ENCODE measurements around the gene SSH2. TPM values are rescaled to one million over a fixed set of nuclear protein-coding genes. Genes with fewer than 3 reads are reported as not detected.
"Not testable (repeated sequence)": the region's sequence is repeated elsewhere in the genome, so short reads cannot be mapped to it uniquely, and the experiment has no call there.

The SSH2 gene
- total and polyA plus RNA-seq, 7 experiments from 2014 or later, result 33.9 to 109 (median 76.2) TPM

DNA sequence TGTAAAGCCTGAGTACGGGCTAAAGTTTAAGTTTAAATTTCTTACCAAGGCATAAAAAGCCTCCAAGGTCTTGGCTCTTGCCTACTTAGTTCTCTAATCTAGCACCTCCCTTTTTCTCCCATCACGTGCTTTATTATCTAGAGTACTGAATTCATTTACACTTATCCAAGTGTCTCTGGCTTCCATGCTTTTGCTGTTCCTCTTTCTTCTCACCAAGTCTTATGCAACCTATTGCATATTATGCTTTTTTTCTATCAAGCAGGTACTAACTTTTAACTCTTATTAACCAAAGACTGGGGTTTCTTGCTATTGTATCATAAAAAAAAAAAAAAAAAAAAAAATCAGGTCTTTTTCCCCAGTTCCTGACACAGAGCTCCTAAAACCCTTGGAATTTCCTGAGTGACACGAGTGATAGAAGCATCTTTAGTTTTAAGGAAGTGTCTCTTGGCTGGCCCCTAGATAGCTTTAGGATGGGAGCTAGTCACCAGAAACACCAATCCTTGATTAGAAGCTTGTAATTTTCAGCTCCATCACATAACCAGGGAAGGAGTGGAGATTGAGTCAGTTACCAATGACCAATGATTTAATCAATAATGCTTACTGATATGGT, 44.9 kb downstream of the SSH2 start:
- H3K27ac ChIP-seq (ENCODE audit: low read depth, low read length), result no peak overlapping the region
- intact Hi-C loops (cut with micrococcal nuclease), result no loop called here
- Mint-ChIP-seq H3K9me3 (no peaks in the 10 kb centered on the region), H3K27me3 (no peaks in the 10 kb centered on the region), H3K4me3 (no peak overlapping the region), H3K27ac (peak overlapping the region in 5 of 9 donors; percentile 33 to 77 (median 43)), H3K4me1 (peaks cover 14 to 58% (median 37%) of the 10 kb centered on the region in 7 donors), H3K36me3 (peaks cover 0 to 14% (median 10%) of the 10 kb centered on the region in 5 donors)
- ChIA-PET CTCF (interaction anchor here (0.7 kb wide), 1 partner anchor 18 kb away, joined by 3 read pairs; no protein-coding TSS in a partner anchor), POLR2A (no interaction called here)
- H3K9me3 ChIP-seq (ENCODE audit: control insufficient read depth in 2 of 3, low read length in 3 of 3), result no peaks in the 10 kb centered on the region
- H3K4me1 ChIP-seq (ENCODE audit: control insufficient read depth in 2 of 2, insufficient read depth in 2 of 2, low read length in 2 of 2), result no peaks in the 10 kb centered on the region
- peak; percentile 51 for ATAC-seq
- DNase-seq, result no peak
- H3K4me3 ChIP-seq (ENCODE audit: low read length), result no peak overlapping the region
- H3K27me3 ChIP-seq (ENCODE audit: control insufficient read depth in 2 of 2, insufficient read depth in 2 of 2, low read length in 2 of 2), result no peaks in the 10 kb centered on the region
- no peaks in the 10 kb centered on the region for H3K36me3 ChIP-seq (ENCODE audit: control insufficient read depth in 2 of 3, insufficient read depth in 3 of 3, low read length in 3 of 3)

DNA sequence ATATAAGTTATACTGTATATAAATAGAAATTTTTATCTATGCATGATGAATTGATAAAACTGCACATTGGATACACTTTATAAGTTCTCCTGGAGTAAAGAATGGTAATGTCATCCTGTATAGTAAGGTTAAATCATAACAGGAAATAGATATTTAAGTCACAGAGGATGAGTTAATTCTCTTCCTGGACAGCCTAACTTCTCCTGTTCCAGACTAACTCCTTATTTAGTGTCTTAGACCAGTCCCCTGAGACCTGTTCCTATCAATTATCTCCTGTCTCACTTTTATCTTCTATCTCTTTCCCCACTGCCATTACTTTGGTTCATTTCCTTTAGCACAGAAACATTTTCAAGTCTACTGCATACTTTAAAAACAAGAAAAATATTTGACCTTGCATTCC, 46.5 kb downstream of the SSH2 start:
- POLR2A ChIA-PET, result no interaction called here
- H3K4me1 Mint-ChIP-seq, result peaks cover 13 to 64% (median 39%) of the 10 kb centered on the region in 7 donors
- no peak overlapping the region for H3K27ac ChIP-seq (ENCODE audit: low read depth, low read length)

DNA sequence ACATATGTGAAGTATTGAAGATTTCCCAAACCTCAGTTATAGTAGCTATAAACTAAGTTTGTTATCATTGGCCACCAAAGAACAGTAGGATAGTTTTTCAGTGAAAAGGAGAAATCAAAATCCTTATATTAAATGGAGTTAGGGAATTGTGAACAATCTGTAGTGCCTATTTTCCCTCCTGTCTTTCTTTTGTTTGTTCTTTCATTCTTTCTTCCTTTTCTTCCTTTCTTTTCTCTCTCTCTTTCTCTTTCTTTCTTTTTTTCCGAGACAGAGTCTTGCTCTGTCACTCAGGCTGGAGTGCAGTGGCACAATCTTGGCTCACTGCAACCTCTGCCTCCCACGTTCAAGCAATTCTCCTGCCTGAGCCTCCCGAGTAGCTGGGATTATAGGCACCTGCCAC, 48.8 kb downstream of the SSH2 start:
- ChIA-PET POLR2A (no interaction called here), CTCF (no interaction called here)

More for the DNA sequence above, 46.5 kb downstream of the SSH2 start:
- peaks cover 0 to 9% (median 8%) of the 10 kb centered on the region in 5 donors for H3K36me3 Mint-ChIP-seq
- Histone ChIP-seq H3K36me3 (ENCODE audit: control insufficient read depth in 2 of 3, insufficient read depth in 3 of 3, low read length in 3 of 3) (no peaks in the 10 kb centered on the region), H3K4me3 (ENCODE audit: low read length) (no peak overlapping the region), H3K9me3 (ENCODE audit: control insufficient read depth in 2 of 3, low read length in 3 of 3) (no peaks in the 10 kb centered on the region), H3K27me3 (ENCODE audit: control insufficient read depth in 2 of 2, insufficient read depth in 2 of 2, low read length in 2 of 2) (no peaks in the 10 kb centered on the region), H3K4me1 (ENCODE audit: control insufficient read depth in 2 of 2, insufficient read depth in 2 of 2, low read length in 2 of 2) (no peaks in the 10 kb centered on the region)
- CTCF ChIA-PET, result interaction anchor here (0.8 kb wide), 1 partner anchor 96 kb away, joined by 4 read pairs; no protein-coding TSS in a partner anchor
- peak overlapping the region in 7 of 9 donors; percentile 3 to 74 (median 43) for H3K27ac Mint-ChIP-seq
- intact Hi-C loops (cut with micrococcal nuclease), result no loop called here
- no peaks in the 10 kb centered on the region for H3K9me3 Mint-ChIP-seq
- no peak for ATAC-seq
- no peaks in the 10 kb centered on the region for H3K27me3 Mint-ChIP-seq
- H3K4me3 Mint-ChIP-seq, result peak overlapping the region in 2 of 10 donors; percentile 0 to 14
- no peak for DNase-seq

DNA sequence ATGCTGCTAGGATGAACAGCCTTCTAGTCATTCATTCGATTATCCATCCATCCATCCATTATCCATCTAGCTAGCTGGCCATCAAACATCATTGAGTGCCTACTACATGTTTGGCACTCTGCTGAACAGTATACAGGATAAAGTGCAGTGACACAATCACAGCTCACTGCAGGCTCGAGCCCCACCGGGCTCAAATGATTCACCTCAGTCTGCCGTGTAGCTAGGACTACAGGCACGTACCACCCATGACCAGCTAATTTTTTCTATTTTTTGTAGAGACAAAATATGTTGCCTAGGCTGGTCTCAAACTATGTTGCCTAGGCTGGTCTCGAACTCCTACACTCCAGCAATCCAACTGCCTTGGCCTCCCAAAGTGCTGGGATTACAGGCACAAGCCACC, 50.0 kb downstream of the SSH2 start:
- no peak for ATAC-seq
- Mint-ChIP-seq H3K9me3 (peaks cover 0 to 1% (median 0%) of the 10 kb centered on the region in 11 donors), H3K4me1 (peaks cover 13 to 64% (median 48%) of the 10 kb centered on the region in 7 donors), H3K27ac (peak overlapping the region in 1 of 9 donors; percentile 48), H3K4me3 (no peak overlapping the region), H3K36me3 (peaks cover 0 to 14% (median 3%) of the 10 kb centered on the region in 5 donors), H3K27me3 (no peaks in the 10 kb centered on the region)
- ChIA-PET CTCF (interaction anchor here (1.0 kb wide), 1 partner anchor 25 kb away, joined by 4 read pairs; no protein-coding TSS in a partner anchor), POLR2A (interaction anchor here (0.7 kb wide), 1 partner anchor 12 kb away, joined by 3 read pairs; no protein-coding TSS in a partner anchor)
- DNase-seq, result no peak
- H3K9me3 ChIP-seq (ENCODE audit: control insufficient read depth in 2 of 3, low read length in 3 of 3), result no peaks in the 10 kb centered on the region
- H3K4me3 ChIP-seq (ENCODE audit: low read length), result no peak overlapping the region
- H3K27me3 ChIP-seq (ENCODE audit: control insufficient read depth in 2 of 2, insufficient read depth in 2 of 2, low read length in 2 of 2), result no peaks in the 10 kb centered on the region
- H3K4me1 ChIP-seq (ENCODE audit: control insufficient read depth in 2 of 2, insufficient read depth in 2 of 2, low read length in 2 of 2), result no peaks in the 10 kb centered on the region
- H3K36me3 ChIP-seq (ENCODE audit: control insufficient read depth in 2 of 3, insufficient read depth in 3 of 3, low read length in 3 of 3), result no peaks in the 10 kb centered on the region
- no peak overlapping the region for H3K27ac ChIP-seq (ENCODE audit: low read depth, low read length)
- intact Hi-C loops (cut with micrococcal nuclease), result no loop called here

More for the DNA sequence above, 48.8 kb downstream of the SSH2 start:
- ATAC-seq, result no peak
- Histone ChIP-seq H3K4me1 (ENCODE audit: control insufficient read depth in 2 of 2, insufficient read depth in 2 of 2, low read length in 2 of 2) (no peaks in the 10 kb centered on the region), H3K4me3 (ENCODE audit: low read length) (no peak overlapping the region), H3K27ac (ENCODE audit: low read depth, low read length) (no peak overlapping the region), H3K9me3 (ENCODE audit: control insufficient read depth in 2 of 3, low read length in 3 of 3) (no peaks in the 10 kb centered on the region), H3K27me3 (ENCODE audit: control insufficient read depth in 2 of 2, insufficient read depth in 2 of 2, low read length in 2 of 2) (no peaks in the 10 kb centered on the region), H3K36me3 (ENCODE audit: control insufficient read depth in 2 of 3, insufficient read depth in 3 of 3, low read length in 3 of 3) (no peaks in the 10 kb centered on the region)
- no peaks in the 10 kb centered on the region for H3K9me3 Mint-ChIP-seq
- intact Hi-C loops (cut with micrococcal nuclease), result no loop called here
- H3K27ac Mint-ChIP-seq, result peak overlapping the region in 1 of 9 donors; percentile 22
- DNase-seq, result no peak
- H3K36me3 Mint-ChIP-seq, result peaks cover 0 to 15% (median 10%) of the 10 kb centered on the region in 5 donors
- H3K4me1 Mint-ChIP-seq, result peaks cover 13 to 68% (median 41%) of the 10 kb centered on the region in 7 donors
- H3K27me3 Mint-ChIP-seq, result no peaks in the 10 kb centered on the region
- peak overlapping the region in 1 of 10 donors; percentile 31 for H3K4me3 Mint-ChIP-seq

DNA sequence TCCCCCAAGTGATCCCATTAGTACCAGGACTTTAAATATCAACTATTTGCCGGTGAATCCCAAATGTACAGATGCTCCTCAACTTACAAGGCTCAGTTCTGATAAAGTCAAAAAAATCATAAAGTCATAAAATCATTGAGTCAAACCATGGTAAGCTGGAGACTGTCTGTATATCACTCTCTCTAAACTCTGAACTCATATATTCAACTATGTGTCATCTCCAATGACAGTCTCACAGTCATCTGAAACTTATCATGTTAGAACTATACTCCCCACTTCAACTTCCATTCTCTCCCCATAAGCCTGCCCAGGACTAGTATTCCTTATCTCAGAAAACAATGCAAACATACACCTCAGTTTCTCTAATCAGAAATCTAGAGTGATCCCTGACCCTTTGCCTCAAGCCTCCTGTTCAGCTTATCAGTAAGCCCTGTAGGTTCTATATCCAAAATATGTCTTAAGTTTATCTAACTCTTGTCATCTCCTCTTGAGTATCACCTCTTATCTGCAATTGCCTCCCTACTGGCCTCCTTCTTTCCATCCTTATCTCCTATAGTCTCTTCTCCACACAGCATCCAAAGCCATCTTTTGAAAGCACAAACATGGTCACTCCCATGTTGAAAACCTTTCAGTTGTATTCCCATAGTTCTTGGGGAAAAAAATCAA, 55.0 kb downstream of the SSH2 start:
- POLR2A ChIA-PET, result interaction anchor here (0.8 kb wide), 1 partner anchor 18 kb away, joined by 3 read pairs; no protein-coding TSS in a partner anchor

DNA sequence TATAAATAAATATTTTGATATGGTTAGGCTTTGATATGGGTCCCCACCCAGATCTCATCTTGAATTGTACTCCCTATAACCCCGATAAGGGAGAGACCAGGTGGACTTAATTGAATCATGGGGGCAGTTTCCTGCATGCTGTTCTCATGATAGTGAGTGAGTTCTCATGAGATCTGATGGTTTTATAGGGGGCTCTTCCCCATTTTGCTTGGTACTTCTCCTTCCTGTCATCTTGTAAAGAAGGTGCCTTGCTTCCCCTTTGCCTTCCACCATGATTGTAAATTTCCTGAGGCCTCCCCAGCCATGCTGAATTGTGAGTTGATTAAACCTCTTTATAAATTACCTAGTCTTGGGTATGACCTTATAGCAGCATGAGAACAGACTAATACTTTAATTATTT, 55.7 kb downstream of the SSH2 start:
- ATAC-seq; H3K4me3 Mint-ChIP-seq; H3K36me3 ChIP-seq (ENCODE audit: control insufficient read depth in 2 of 3, insufficient read depth in 3 of 3, low read length in 3 of 3); H3K27me3 ChIP-seq (ENCODE audit: control insufficient read depth in 2 of 2, insufficient read depth in 2 of 2, low read length in 2 of 2); H3K27me3 Mint-ChIP-seq; H3K9me3 ChIP-seq (ENCODE audit: control insufficient read depth in 2 of 3, low read length in 3 of 3); DNase-seq; intact Hi-C loops (cut with micrococcal nuclease); H3K27ac ChIP-seq (ENCODE audit: low read depth, low read length); H3K27ac Mint-ChIP-seq; H3K4me3 ChIP-seq (ENCODE audit: low read length); CTCF ChIA-PET; H3K9me3 Mint-ChIP-seq; H3K4me1 ChIP-seq (ENCODE audit: control insufficient read depth in 2 of 2, insufficient read depth in 2 of 2, low read length in 2 of 2): not testable (repeated sequence)
- POLR2A ChIA-PET, result interaction anchor here (0.8 kb wide), 1 partner anchor 18 kb away, joined by 3 read pairs; no protein-coding TSS in a partner anchor
- peaks cover 0 to 17% (median 4%) of the 10 kb centered on the region in 5 donors for H3K36me3 Mint-ChIP-seq
- peaks cover 3 to 35% (median 25%) of the 10 kb centered on the region in 7 donors for H3K4me1 Mint-ChIP-seq

More for the DNA sequence above, 55.0 kb downstream of the SSH2 start:
- no peak for ATAC-seq
- H3K4me1 Mint-ChIP-seq, result peaks cover 3 to 39% (median 27%) of the 10 kb centered on the region in 7 donors
- H3K4me3 Mint-ChIP-seq, result no peak overlapping the region
- H3K36me3 ChIP-seq (ENCODE audit: control insufficient read depth in 2 of 3, insufficient read depth in 3 of 3, low read length in 3 of 3), result no peaks in the 10 kb centered on the region
- H3K9me3 ChIP-seq (ENCODE audit: control insufficient read depth in 2 of 3, low read length in 3 of 3), result no peaks in the 10 kb centered on the region
- H3K4me3 ChIP-seq (ENCODE audit: low read length), result no peak overlapping the region
- peaks cover 0 to 1% (median 0%) of the 10 kb centered on the region in 11 donors for H3K9me3 Mint-ChIP-seq
- CTCF ChIA-PET, result no interaction called here
- H3K27ac Mint-ChIP-seq, result peak overlapping the region in 1 of 9 donors; percentile 27
- DNase-seq, result no peak
- H3K36me3 Mint-ChIP-seq, result peaks cover 0 to 17% (median 3%) of the 10 kb centered on the region in 5 donors
- H3K27ac ChIP-seq (ENCODE audit: low read depth, low read length), result no peak overlapping the region
- no peaks in the 10 kb centered on the region for H3K27me3 Mint-ChIP-seq
- no peaks in the 10 kb centered on the region for H3K27me3 ChIP-seq (ENCODE audit: control insufficient read depth in 2 of 2, insufficient read depth in 2 of 2, low read length in 2 of 2)
- intact Hi-C loops (cut with micrococcal nuclease), result no loop called here
- no peaks in the 10 kb centered on the region for H3K4me1 ChIP-seq (ENCODE audit: control insufficient read depth in 2 of 2, insufficient read depth in 2 of 2, low read length in 2 of 2)
